ENCODE results near the gene WEE2.
"Not testable (repeated sequence)": the region's sequence is repeated elsewhere in the genome, so short reads cannot be mapped to it uniquely, and the experiment has no call there.

WEE2 gene

GRCh38 chr7:141715794-141716689 lies 7.9 kb downstream of the WEE2 start:
- no peak for DNase-seq

- no peak for DNase-seq
Observed at GRCh38 chr7:141717450-141717849, 9.3 kb downstream of the WEE2 start.

- DNase-seq, result no peak
Observed at GRCh38 chr7:141722529-141722928, 14.4 kb downstream of the WEE2 start.

GRCh38 chr7:141729020-141729419 lies 20.9 kb downstream of the WEE2 start:
- DNase-seq, result no peak

GRCh38 chr7:141731476-141732149 lies 23.5 kb downstream of the WEE2 start:
- DNase-seq, result no peak

- DNase-seq, result peak; percentile 7
Observed at GRCh38 chr7:141737118-141737835, 29.1 kb downstream of the WEE2 start.

GRCh38 chr7:141737836-141738591 lies 29.9 kb downstream of the WEE2 start, which contains the start of gene SSBP1:
SSBP1 (plus strand) TSS chr7:141738358; CDS start chr7:141739167, 809 bp downstream.
- DNase-seq, result peak; percentile 91

- DNase-seq, result no peak
Observed at GRCh38 chr7:141738592-141739013, 30.4 kb downstream of the WEE2 start.

- no peak for DNase-seq
Observed at GRCh38 chr7:141739250-141739649, 31.1 kb downstream of the WEE2 start.

GRCh38 chr7:141742229-141742628 lies 34.1 kb downstream of the WEE2 start:
- no peak for DNase-seq

- DNase-seq, result no peak
Observed at GRCh38 chr7:141744131-141744530, 36.0 kb downstream of the WEE2 start.

GRCh38 chr7:141748396-141748795 lies 40.2 kb downstream of the WEE2 start:
- DNase-seq, result no peak

GRCh38 chr7:141751904-141752303 lies 43.8 kb downstream of the WEE2 start:
- not testable (repeated sequence) for DNase-seq

GRCh38 chr7:141752634-141753033 lies 44.5 kb downstream of the WEE2 start:
- DNase-seq, result no peak

GRCh38 chr7:141754939-141755338 lies 46.8 kb downstream of the WEE2 start:
- no peak for DNase-seq

GRCh38 chr7:141763797-141764196 lies 55.6 kb downstream of the WEE2 start, which contains the start of gene TAS2R3:
TAS2R3 (plus strand) TSS chr7:141764097; CDS start chr7:141764159, 62 bp downstream.
- DNase-seq, result no peak

GRCh38 chr7:141770083-141770583 lies 62.0 kb downstream of the WEE2 start:
- not testable (repeated sequence) for DNase-seq

GRCh38 chr7:141776374-141776773 lies 68.2 kb downstream of the WEE2 start, which contains the start of gene TAS2R4:
TAS2R4 (plus strand) TSS chr7:141776674; CDS start chr7:141778489, 1,815 bp downstream.
- DNase-seq, result no peak
